HG02884 (cell line): ENCODE measurements around the gene DAD1.
"Not testable (repeated sequence)": the region's sequence is repeated elsewhere in the genome, so short reads cannot be mapped to it uniquely, and the experiment has no call there.

Source experiments
- ATAC-seq: cut with Tn5 transposase; IDR thresholded peaks from one replicate; pipeline ENCODE4 v1.9.1; 2021; ENCODE audit warnings: mild to moderate bottlenecking, moderate library complexity; ENCODE audit not compliant: unreplicated experiment

Gene DAD1

GRCh38 chr14:22569737-22570131 lies 19.3 kb downstream of the DAD1 start:
- ATAC-seq, result no peak

GRCh38 chr14:22569106-22569736 lies 19.8 kb downstream of the DAD1 start:
- no peak for ATAC-seq

GRCh38 chr14:22567437-22567836 lies 21.6 kb downstream of the DAD1 start:
- no peak for ATAC-seq

- ATAC-seq, result no peak
Measured at GRCh38 chr14:22566845-22567244, 22.2 kb downstream of the DAD1 start.

- not testable (repeated sequence) for ATAC-seq
Measured at GRCh38 chr14:22566266-22566665, 22.8 kb downstream of the DAD1 start.

GRCh38 chr14:22565391-22565945 lies 23.6 kb downstream of the DAD1 start:
- ATAC-seq, result no peak

GRCh38 chr14:22564463-22564862 lies 24.6 kb downstream of the DAD1 start:
- ATAC-seq, result no peak

GRCh38 chr14:22563987-22564386 lies 25.0 kb downstream of the DAD1 start:
- ATAC-seq, result peak; percentile 32

GRCh38 chr14:22561661-22562579 lies 27.1 kb downstream of the DAD1 start:
- ATAC-seq, result no peak

- no peak for ATAC-seq
Measured at GRCh38 chr14:22561366-22561660, 27.7 kb downstream of the DAD1 start.

GRCh38 chr14:22560662-22561365 lies 28.2 kb downstream of the DAD1 start:
- no peak for ATAC-seq

- no peak for ATAC-seq
Measured at GRCh38 chr14:22559041-22559440, 30.0 kb downstream of the DAD1 start.

- ATAC-seq, result no peak
Measured at GRCh38 chr14:22558221-22558913, 30.7 kb downstream of the DAD1 start.

- no peak for ATAC-seq
Measured at GRCh38 chr14:22557846-22558220, 31.2 kb downstream of the DAD1 start.

GRCh38 chr14:22556990-22557623 lies 31.9 kb downstream of the DAD1 start:
- no peak for ATAC-seq

GRCh38 chr14:22556021-22556989 lies 32.7 kb downstream of the DAD1 start:
- ATAC-seq, result peak; percentile 72

- ATAC-seq, result no peak
Measured at GRCh38 chr14:22555384-22556011, 33.5 kb downstream of the DAD1 start.

GRCh38 chr14:22554498-22555383 lies 34.3 kb downstream of the DAD1 start:
- ATAC-seq, result no peak
